A549 (cell line): Measurements from ENCODE around the gene SLC1A3.

Experiments
- CTCF ChIP-seq: fragments of >200 bp; sonication (Bioruptor Twin); formaldehyde crosslinking; IDR thresholded peaks from 3 replicates; pipeline ENCODE4 v1.5.1; 2016
- POLR2A ChIP-seq: IDR thresholded peaks from 2 replicates; pipeline ENCODE4 v1.6.1; 2012; ENCODE audit warnings: mild to moderate bottlenecking, low read length
- RAD21 ChIP-seq, 2 experiments: fragments of >200 bp in 1 of 2; sonication (Bioruptor Twin) in 1 of 2; formaldehyde crosslinking in 1 of 2; IDR thresholded peaks in 1 of 2; conservative IDR thresholded peaks in 1 of 2; 2 replicates in 1 of 2; 3 replicates in 1 of 2; pipeline ENCODE4 v1.6.1; 2012 to 2018; ENCODE audit warnings: inconsistent platforms in 1 of 2
- RNF2 ChIP-seq: fragments of 200-600 bp; sonication (generic); IDR thresholded peaks from 2 replicates; pipeline ENCODE4 v1.6.1; 2016; ENCODE audit warnings: low read depth, mild to moderate bottlenecking, antibody characterized with exemption, moderate library complexity, borderline replicate concordance

DNA sequence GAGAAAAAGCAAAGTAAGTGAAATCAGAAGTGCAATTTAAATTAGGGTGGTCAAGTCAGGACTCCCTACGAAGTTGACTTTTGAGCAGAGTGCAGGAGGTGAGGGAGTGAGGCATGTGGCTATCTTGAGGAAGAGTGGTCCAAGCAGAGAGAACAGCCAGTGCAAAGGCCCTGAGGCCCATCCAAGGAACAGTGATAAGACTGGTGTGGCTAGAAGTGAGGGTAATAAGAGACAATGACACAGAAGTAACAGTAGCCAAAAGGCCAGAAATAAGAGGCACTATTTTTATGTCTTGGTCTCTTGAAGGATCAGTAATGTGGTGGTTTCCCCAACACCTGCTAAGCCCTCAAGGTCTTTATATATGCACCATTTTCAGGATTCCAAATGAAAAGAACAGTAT lies 120.4 kb downstream of the SLC1A3 start:
- TF ChIP-seq CTCF: no peak
- TF ChIP-seq POLR2A: no peak
- no peak for TF ChIP-seq RNF2
- no peak for TF ChIP-seq RAD21 (conservative IDR thresholded peaks at IDR 0.05 in 1 of 2, IDR thresholded peaks at IDR 0.05 in 1 of 2)
